ENCODE data around the gene MSRB3.

MSRB3 gene

DNA sequence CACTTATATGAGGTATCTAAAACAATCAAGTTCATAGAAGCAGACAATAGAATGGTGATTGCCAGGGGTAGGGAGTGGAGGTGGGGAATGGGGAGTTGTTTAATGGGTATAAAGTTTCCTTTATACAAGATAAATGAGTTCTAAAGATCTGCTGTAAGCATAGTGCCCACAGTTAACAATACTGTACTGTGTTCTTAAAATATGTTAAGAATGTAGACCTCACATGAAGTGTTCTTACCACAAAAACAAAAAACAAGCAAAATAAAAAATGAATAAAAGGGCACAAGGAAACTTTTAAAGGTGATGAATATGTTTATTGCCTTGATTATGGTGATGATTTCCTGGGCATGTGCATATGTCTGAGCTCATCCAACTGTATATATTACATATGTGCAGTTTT, 211.8 kb downstream of the MSRB3 start:
- in situ Hi-C loops (cut with MboI; ENCODE audit: low sequenced_read_pairs), result no loop called here

DNA sequence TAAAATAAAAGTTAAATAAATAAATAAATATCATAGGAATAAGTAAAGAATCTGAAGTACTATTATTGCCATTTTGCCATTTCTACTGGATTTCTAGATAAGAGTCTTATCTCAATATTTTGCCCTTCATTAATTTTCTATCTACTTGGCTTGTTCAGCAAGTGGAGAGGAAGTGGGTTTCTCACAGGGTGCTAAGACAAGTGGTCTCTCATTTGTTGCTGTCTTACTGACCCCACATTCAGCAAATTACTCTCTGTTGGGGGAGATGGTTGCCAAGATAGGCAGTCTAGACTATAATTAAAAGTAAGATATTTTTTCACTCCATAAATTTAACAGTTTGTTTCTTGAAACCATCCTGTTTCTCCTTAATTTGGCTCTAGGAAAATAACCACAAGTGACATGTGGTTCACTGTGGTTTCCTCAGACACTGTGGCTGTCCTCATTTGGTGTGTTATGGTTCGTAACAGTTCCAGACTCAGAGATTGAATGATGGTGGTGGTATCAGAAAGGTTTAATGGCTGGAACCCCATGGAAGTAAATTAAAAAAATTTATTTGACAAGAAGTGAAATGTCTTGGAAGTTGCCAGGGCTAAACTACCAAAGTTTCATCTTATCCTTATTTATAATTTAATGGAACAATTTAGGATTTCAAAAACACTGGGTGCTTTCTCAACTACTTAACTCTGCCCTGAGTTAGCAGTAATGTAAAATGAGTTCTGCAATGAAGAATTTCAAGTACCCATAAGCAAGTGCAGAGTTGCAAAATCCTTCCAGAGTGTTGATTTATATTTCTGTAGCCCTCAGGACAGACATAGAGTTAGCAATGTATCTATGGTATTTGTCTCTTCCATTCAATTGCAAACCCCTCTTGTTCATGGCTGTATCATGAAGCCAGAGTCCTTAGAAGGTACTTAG, 214.8 kb downstream of the MSRB3 start:
- in situ Hi-C loops (cut with MboI; ENCODE audit: low sequenced_read_pairs), result no loop called here

DNA sequence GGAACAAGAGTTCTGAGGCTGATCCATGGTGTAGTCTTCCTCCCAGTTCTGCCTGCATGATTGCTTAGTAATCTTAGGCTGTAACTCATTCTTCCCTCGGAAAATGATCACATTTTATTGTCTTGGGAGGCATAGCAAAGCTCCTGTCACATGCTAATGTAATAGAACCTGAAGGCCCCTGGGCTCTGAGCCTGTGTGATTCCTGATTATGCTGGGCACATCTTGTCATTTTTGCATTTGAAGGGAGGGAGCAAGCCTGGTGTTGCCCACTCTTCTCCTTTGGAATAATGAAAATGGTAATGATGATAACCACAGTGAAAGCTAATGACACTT, 215.4 kb downstream of the MSRB3 start:
- in situ Hi-C loops (cut with MboI; ENCODE audit: low sequenced_read_pairs), result no loop called here

DNA sequence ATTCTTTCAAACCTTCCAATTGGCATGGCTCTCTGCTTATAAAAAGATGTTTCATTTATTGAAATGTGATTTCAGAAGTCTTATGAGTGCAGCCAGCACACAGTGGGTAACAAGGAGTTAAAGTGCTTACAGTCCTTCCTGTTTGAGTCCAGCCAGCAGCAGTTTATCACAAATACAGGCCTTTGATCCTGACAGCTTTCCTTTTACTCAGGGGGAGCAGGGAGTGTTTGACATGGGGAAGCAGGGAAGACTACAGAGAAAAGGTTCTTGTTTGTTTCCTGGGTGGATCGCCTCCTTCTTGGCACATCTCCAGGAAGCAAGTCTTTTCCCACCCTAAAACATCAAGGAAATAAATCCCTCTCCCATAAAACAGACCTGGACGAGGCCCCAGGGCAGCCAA, 216.1 kb downstream of the MSRB3 start:
- in situ Hi-C loops (cut with MboI; ENCODE audit: low sequenced_read_pairs), result no loop called here

DNA sequence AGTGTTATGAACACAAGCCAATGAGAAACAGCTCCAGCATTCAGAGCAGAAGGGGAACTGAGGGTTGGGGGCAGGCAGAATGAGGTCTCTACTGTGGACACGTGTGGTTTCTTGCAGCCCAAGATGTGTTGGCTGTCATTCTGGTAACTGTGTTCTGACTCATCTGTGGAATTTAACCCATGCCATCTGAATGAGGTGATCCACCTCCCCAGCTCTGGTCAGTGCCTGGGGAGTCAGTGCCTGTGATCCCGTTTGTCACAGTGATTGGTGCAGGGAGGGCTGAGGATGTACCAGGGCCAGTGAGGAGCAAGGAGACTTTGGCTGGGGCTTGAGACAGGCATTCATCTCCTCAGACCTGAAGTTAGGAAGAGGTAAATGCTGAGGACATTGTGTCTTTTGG, 216.8 kb downstream of the MSRB3 start:
- in situ Hi-C loops (cut with MboI; ENCODE audit: low sequenced_read_pairs), result no loop called here

DNA sequence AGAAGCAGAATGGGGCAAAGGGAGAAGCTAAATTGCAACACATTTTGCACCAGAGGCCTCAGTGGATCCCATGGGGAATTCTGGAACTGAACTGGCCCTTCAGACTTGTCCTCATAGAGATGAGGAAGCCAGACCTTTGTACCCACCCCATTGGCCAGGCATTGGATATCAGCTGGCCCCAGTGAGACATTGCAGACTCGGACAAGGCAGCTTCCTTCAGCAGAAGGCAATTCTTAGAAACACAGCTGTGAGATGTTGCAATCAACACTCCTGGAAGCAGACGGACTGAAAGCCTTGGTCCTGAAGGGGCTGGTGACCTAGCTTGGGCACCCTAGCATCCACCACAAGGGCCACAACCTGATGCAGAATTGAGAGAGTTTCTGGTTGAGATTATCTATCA, 218.1 kb downstream of the MSRB3 start:
- in situ Hi-C loops (cut with MboI; ENCODE audit: low sequenced_read_pairs), result no loop called here

DNA sequence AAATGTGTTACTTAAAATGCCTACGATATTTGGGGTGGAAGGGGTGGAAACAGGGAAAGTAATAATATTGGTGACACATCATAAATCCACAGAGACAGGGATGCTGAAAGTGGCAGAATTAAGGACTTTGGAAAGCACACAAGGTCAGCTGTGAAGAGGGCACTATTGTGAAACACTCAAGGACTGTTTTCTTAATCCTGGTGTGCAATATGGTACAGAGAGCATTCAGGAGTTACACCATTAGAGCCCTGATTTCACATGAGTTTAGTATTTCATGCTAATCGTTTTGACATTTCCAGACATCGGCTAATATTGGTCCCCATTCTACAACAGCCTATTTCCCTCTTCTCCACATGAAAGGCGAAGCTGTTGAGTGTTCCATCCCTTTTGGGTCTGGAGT, 219.2 kb downstream of the MSRB3 start:
- in situ Hi-C loops (cut with MboI; ENCODE audit: low sequenced_read_pairs), result no loop called here

DNA sequence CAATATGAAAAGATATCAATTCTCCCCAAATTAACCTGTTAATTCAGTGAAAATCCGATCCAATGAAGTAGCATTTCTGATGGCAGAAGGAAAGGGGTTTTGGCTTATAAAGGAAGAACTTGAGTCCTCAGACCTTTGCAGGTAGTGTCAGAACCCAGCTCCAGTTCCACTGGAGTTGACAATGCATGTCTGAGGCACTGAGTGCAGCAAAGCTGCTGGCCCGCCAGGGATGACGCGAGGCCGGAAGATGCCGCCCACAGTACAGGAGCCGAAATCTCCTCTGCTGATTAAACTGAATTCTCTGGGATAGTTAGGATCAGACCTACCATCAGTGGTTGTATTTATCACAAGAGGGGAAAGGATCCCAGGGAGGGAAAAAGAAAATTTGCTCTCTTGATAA, 220.7 kb downstream of the MSRB3 start:
- in situ Hi-C loops (cut with MboI; ENCODE audit: low sequenced_read_pairs), result no loop called here

DNA sequence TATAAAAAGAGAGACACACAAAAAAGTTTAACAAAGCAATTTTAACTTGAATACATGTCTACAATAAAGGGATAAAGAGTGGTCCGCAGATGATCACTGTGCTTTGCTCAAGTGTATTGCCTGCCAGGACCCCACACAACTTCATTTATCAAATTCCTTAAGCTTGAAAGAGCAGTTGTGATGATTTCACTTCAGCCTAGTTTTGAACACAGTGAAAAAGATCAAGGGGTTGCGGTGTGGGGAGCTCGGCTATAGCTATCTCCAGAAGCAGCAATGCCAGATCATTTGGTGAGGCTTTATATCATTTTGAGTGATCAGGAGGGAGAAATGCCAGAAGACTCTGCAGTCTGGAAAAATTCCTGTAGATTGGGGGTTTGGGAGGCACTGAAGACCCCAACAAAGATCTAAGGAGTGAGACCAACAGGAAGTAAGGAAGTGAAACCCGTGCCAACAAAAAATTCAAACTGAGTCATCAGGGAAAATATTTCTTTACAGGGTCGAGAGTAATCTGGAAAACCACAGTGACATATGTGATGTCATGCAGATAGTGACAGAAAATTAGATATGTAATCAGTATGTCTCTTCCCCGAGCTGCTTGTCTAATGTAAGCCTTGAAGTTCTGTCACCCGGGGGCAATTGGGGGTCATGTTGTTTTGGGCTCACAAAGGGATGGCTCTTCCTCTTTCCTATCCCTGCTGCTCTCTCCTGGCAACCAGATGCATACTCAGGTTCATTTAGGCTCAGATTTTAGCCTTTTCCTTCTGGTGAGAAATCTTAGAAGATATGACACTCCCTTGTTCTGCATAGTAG, 221.8 kb downstream of the MSRB3 start:
- in situ Hi-C loops (cut with MboI; ENCODE audit: low sequenced_read_pairs), result no loop called here

DNA sequence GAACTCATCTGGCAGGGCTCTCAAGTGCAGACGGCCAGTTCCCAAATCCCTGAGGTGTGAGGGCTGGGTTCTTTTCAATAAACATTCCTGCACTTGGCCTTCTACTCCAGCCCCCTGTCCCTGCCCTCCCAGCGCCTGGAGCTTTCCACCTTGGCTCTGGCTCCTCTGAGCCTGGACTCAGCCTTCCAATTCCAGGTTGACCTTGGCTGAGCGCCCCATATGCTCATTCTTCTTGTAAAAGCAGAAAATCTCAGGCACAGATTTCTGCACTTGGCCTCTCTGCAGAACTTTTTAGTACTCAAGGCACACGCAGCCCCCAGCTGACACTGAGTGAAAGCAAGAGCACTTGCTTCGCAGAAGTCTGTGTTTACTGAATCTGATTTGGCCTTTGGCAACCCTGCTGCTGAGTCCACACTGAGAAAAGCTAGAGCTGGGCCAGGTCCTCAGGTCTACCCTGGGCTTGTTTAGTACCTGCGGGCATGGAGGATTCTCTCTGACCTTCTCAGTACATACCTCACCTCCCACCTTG, 222.7 kb downstream of the MSRB3 start:
- in situ Hi-C loops (cut with MboI; ENCODE audit: low sequenced_read_pairs), result no loop called here

DNA sequence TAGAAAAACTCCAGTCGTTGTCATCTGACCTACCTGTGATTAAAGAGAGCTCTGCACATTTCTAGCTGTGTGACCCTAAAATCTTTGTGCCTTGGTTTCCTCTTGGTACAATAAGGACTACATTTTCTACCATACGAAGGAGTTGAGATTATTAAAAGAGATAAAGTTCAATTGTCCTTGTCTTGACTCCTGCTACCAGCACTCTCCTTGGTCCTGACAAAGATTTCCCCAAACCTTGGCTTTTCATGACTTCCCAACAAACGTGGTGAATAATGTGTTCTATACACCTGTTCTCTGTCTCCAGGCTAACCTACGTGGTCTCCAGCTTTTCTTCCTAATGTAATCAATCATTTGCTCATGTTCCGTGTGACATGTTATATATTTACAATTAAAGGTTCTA, 223.5 kb downstream of the MSRB3 start:
- in situ Hi-C loops (cut with MboI; ENCODE audit: low sequenced_read_pairs), result no loop called here

DNA sequence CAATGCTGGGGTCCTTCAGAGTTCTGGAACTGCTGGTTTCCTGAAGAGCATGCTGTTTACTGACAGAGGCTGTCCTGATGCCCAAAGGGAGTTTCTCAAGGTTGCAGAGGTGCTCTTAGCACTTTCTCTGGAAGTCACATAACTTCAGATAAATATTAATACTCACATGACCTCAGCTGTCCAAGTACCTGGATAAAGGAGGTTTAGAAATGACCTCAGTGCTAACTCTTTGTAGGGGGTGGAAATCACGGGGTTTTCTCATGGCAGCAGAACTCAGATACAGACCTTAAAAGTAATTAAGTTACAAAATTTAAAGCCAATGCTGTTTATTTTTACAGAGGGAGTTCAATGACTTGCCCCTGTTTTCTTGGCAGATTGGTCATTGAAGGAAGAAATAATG, 225.9 kb downstream of the MSRB3 start:
- in situ Hi-C loops (cut with MboI; ENCODE audit: low sequenced_read_pairs), result no loop called here

DNA sequence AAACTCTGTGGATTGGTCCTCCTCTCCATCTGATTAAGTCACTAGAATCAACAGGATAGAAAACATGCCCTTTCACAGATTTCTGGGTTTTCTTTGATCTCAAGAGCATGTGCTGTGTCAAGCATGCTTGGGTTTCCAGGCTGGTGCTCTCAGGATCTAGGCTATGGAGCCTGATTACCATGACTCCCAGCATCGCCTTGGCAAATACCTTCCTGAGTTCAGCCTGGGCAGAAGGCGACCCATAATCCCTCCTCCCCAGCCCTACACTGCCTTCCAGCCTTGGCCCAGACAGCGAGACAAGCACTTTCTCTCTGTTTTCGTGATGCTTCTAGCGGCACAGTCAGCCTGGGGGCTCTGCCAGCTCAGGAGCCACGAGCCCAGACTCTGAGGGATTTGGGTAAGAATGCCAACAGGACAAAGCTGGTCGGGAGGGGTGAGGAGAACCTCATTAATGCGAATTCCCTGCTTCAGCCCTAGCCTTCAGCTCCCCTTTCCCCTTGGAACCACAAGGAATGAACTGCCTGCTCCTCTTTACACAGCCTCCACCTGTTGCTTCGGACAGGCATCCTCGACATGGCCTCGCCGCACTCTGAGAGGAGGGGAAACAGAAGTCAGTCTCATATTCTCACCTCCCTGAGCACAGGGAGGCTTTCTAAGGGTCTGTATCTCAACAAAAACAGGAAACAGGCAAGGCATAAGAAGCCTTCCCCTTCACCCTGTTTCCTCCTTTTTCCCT, 227.1 kb downstream of the MSRB3 start:
- in situ Hi-C loops (cut with MboI; ENCODE audit: low sequenced_read_pairs), result no loop called here

DNA sequence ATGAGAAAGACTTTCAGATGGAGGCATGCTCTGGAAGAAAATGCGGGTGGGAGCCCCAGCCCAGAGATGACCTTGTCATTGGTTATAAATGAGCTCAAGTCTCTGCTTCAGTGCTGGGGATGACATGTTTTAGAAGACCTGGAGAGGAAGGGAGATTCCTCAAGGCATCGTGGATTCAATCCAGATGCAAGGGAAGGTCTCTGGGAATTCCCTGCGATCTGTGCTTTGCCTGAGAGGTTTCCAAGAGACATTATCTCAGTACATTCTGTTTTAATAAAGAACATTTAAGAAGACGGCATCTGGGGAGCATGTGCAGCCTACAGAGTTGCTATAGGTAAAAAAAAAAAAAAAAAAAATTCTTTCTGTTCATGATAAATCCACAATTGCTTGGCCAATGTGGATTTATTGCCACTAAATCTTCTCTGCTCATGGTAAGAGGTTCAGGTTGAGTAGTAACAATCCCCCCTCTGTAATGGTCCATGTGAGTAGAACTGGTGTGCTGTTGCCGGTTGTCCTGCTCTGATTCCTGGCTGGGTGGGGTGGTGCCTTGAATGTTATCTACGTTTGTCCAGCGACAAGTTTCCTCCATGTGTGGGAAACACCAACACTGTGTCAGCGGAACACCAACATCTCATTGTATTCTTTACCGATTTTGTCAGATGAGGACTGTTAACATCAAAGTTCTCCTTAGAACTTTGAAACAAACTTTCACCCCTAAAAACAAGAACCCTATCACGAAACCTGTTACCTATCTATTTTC, 230.0 kb downstream of the MSRB3 start:
- in situ Hi-C loops (cut with MboI; ENCODE audit: low sequenced_read_pairs), result no loop called here

DNA sequence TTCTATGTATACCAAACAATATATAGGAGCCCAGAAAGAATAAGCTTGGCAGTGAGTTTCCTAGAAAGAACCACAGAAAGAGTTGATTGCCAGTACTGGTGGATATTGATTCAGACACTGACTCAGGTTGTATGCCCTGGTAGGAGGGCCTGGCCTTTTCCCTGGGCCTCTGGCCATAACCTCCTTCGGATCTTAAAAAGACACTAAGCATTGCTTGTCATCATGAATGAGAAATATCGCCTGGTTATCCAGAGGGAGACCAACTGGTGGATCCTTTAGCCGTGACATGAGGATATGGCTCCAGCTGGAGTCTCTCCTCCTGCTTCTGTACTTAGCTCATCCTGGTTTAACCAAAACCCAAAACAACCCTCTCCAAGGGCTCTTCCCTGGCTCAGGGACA, 231.5 kb downstream of the MSRB3 start:
- in situ Hi-C loops (cut with MboI; ENCODE audit: low sequenced_read_pairs), result no loop called here

DNA sequence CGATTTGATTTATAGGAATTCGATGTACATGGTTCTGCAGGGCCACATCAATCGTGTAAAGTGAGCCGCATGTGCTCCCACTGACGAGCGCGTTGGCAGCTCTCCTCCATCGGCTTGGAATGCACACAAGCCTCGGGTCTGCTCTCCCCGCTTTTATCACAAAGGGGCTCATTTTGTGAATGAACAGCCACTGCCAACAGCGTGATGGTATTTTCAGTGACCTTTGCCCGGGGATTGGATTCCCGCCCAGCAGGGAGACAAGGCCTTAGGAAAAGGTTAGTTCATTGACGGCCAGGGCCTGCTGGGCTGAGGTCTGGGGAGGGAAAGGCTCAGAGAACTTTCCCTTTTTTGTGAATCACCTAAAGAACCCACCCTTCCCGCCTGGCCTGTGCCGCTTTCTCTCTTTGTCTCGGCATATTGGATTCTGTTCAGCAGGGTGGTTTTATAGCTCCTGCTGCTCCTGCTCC, 232.1 kb downstream of the MSRB3 start:
- in situ Hi-C loops (cut with MboI; ENCODE audit: low sequenced_read_pairs), result no loop called here

DNA sequence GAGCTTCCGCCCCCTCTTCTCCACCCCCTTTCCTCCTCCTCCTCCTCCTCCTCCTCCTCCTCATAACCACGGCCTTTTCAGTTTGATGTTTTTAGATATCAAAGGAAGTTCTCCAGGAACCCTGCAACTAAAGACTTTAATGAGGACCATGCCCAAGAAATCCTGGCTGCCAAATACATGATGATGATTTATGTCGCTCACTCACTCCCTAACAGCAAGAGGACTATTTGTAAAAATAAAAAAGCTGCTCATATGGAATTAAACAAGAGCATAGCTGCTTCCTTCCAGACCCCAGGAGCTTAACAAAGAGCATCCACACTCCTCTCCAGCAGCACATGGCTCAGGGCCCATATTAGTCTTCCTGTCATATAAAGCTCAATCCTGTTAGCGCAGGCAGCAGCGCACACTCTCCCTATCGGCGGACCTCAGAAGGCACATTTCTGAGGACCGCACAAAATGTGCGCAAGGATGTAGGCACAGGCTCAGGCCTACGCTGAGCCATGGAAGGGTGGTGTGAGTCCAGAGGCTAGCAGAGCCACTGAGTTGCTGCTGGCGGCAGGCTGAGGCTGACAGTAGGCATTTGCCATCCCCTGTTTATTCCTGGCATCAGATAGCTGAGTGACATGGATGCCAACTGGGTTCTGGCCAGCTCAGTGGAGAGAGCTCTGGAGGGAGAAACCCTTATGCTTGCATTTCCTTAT, 232.8 kb downstream of the MSRB3 start:
- in situ Hi-C loops (cut with MboI; ENCODE audit: low sequenced_read_pairs), result no loop called here

DNA sequence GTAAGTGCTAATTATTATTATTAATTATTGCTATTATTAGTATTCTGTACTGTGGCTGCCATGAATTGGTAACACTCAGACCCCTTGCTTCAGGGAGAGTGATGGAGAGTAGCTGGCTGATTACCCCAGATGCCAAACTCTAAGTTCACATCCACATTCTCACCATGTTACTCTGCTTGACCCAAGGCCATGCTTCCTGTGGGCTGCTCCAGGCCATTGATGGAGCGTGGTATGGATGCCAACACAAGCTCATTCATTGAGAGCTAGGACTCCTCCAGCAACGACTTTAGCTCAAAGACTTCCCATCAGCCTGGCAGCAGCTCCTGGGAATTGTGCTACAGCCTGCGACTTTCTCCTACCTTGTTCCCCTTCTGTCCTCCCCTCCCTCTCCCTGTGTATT, 233.4 kb downstream of the MSRB3 start:
- in situ Hi-C loops (cut with MboI; ENCODE audit: low sequenced_read_pairs), result no loop called here
